ENCODE measurements around the gene DCAF6.
A peak's percentile ranks its signal among the peaks of the same experiment; 100 is the strongest.
"Not testable (repeated sequence)": the region's sequence is repeated elsewhere in the genome, so short reads cannot be mapped to it uniquely, and the experiment has no call there.

Gene DCAF6

GRCh38 chr1:168031627-168032026 is 95.1 kb downstream of the DCAF6 start:
- no peak for DNase-seq

GRCh38 chr1:168032029-168032428 is 95.5 kb downstream of the DCAF6 start:
- no peak for DNase-seq

GRCh38 chr1:168035345-168035744 is 98.9 kb downstream of the DCAF6 start:
- DNase-seq = no peak

GRCh38 chr1:168042362-168042761 is 105.9 kb downstream of the DCAF6 start:
- no peak for DNase-seq

- no peak for DNase-seq
Measured at GRCh38 chr1:168045311-168045710, 108.8 kb downstream of the DCAF6 start.

GRCh38 chr1:168050307-168050706 is 113.8 kb downstream of the DCAF6 start:
- no peak for DNase-seq

- DNase-seq = no peak
Measured at GRCh38 chr1:168050880-168051279, 114.4 kb downstream of the DCAF6 start.

GRCh38 chr1:168053681-168054080 is 117.2 kb downstream of the DCAF6 start:
- no peak for DNase-seq

GRCh38 chr1:168054117-168054516 is 117.6 kb downstream of the DCAF6 start:
- no peak for DNase-seq

- DNase-seq = not testable (repeated sequence)
Measured at GRCh38 chr1:168056152-168056551, 119.7 kb downstream of the DCAF6 start.

- no peak for DNase-seq
Measured at GRCh38 chr1:168057355-168057754, 120.9 kb downstream of the DCAF6 start.

- DNase-seq = no peak
Measured at GRCh38 chr1:168057921-168058320, 121.4 kb downstream of the DCAF6 start.

GRCh38 chr1:168064216-168064615 is 127.7 kb downstream of the DCAF6 start:
- DNase-seq = no peak

- DNase-seq = no peak
Measured at GRCh38 chr1:168065506-168065905, 129.0 kb downstream of the DCAF6 start.

- no peak for DNase-seq
Measured at GRCh38 chr1:168069384-168069783, 132.9 kb downstream of the DCAF6 start.

GRCh38 chr1:168079761-168080160 is 143.3 kb downstream of the DCAF6 start:
- DNase-seq = no peak

- no peak for DNase-seq
Measured at GRCh38 chr1:168081373-168082007, 145.0 kb downstream of the DCAF6 start.

GRCh38 chr1:168082008-168082876 is 145.8 kb downstream of the DCAF6 start:
- peak; percentile 77 for DNase-seq

- DNase-seq = no peak
Measured at GRCh38 chr1:168083456-168084325, 147.2 kb downstream of the DCAF6 start.

- DNase-seq = peak; percentile 74
Measured at GRCh38 chr1:168084396-168085231, 148.1 kb downstream of the DCAF6 start.

- peak; percentile 73 for DNase-seq
Measured at GRCh38 chr1:168085401-168085872, 149.0 kb downstream of the DCAF6 start.

GRCh38 chr1:168086438-168086837 is 150.0 kb downstream of the DCAF6 start:
- DNase-seq = no peak

Data from right forelimb (tissue), 1 donor.